GM18520 (cell line): Measurements from ENCODE around the gene NOXO1.

Source experiments
- ATAC-seq: cut with Tn5 transposase; IDR thresholded peaks from one replicate; pipeline ENCODE4 v1.9.1; 2021; ENCODE audit not compliant: unreplicated experiment

Gene NOXO1, protein sequence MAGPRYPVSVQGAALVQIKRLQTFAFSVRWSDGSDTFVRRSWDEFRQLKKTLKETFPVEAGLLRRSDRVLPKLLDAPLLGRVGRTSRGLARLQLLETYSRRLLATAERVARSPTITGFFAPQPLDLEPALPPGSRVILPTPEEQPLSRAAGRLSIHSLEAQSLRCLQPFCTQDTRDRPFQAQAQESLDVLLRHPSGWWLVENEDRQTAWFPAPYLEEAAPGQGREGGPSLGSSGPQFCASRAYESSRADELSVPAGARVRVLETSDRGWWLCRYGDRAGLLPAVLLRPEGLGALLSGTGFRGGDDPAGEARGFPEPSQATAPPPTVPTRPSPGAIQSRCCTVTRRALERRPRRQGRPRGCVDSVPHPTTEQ

DNA sequence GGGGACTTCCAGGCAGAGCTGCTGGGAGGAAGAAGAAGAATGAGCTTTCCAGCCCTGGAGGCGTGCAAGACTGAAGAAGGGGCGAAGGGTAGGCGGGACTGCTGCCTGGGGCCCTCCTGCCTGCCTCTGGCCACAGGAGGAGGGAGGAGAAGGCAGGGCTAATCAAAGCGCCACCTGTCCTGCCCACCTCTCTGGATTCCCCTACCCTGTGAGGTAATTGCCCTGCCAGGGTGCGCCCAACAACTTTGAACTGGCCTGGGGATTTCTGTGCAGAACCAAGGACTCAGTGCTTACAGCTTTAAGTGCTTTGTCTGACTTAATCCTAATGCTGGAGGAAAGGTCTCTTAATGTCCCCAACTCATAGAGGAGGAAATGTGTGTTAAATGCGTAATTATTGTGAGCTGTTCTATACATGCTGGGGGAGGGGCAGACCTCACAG, at the start of gene NOXO1:
NOXO1 (minus strand) TSS at position 72 of the 439 bp plus-strand sequence. CDS start 290 bp downstream, outside the sequence.
- ATAC-seq, result no peak

DNA sequence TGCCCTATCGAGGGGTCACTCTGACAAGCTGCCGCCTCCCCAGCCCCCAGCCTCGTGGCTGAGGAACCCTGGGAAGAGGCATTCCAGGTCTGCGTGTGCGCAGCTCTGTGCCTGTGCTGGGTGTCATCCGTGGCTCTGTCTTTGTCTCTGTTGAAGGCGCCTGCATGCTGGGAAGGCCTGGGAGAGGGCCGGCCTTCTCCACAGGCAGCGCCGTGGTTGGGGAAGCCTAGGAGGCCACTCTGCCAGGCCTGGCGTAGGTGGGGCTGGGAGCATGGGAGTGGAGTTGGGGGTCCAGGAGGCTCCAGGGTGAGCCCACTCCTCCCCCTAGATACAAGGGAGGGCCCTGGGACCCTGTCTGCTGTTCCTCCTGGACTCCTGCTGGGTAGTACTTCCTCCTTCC, 48.8 kb upstream of the NOXO1 start:
- ATAC-seq, result no peak

DNA sequence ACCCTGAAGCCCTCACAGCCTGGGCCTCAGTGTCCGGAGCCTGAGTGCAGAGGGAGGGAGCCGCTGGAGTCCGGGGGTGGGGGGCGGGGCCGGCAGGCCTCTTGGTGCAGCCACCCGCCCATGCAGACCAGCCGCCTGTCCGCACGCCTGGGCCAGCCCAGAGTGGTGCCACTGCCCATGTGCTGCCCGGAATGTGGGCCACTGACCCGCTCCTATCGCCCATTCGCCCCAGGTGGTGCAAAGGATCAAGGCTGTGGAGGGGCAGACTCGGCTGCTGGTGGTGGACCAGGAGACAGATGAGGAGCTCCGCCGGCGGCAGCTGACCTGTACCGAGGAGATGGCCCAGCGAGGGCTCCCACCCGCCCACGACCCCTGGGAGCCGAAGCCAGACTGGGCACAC, 48.1 kb upstream of the NOXO1 start:
- no peak for ATAC-seq

DNA sequence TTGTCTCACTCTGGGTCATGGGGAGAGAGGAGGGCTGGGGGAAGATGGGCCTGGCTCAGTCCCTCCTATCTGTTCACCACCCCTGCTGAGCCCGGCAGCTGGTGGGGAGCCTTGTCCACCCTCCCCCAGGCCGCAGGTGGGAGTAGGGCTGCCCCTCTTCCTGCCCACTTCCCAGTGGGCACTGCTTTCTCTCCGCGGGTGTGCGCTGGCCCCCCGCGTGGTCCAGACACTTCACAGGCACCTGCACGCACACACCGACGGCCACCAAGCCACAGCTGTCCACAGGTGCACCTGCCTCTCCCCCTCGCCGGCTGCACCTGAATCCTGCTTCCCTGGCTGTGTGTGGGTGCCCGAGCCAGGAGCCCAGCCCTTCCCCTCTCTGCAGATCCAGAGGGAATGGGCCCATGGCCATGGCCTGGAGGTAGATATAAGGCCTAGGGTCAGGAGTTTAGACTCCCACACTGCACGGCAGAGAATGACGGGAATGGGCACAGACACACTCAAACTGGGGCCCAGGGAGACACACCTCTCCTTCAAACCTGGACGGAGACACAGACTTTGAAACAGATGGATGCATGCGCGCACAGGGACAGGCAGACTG, 47.5 kb upstream of the NOXO1 start:
- ATAC-seq, result no peak

DNA sequence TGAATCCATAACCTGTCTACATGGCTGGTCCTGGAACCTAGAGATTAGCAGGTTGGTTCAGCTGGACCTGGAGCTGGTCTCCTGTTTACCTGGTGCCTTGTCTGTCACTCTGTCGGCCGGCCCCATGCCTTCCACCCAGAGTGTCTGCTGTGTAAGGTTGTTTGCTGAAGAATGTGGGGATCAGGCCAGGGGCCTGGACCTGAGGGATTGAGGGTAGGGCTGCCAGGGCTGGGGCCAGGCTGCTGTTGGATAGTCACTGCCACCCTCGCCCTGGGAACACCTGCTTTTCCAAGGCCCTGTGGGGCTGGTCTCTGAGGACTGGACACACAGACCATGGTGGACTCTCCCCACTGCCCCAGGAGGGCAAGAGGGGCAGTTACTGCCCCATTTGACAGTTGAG, 46.9 kb upstream of the NOXO1 start:
- no peak for ATAC-seq

DNA sequence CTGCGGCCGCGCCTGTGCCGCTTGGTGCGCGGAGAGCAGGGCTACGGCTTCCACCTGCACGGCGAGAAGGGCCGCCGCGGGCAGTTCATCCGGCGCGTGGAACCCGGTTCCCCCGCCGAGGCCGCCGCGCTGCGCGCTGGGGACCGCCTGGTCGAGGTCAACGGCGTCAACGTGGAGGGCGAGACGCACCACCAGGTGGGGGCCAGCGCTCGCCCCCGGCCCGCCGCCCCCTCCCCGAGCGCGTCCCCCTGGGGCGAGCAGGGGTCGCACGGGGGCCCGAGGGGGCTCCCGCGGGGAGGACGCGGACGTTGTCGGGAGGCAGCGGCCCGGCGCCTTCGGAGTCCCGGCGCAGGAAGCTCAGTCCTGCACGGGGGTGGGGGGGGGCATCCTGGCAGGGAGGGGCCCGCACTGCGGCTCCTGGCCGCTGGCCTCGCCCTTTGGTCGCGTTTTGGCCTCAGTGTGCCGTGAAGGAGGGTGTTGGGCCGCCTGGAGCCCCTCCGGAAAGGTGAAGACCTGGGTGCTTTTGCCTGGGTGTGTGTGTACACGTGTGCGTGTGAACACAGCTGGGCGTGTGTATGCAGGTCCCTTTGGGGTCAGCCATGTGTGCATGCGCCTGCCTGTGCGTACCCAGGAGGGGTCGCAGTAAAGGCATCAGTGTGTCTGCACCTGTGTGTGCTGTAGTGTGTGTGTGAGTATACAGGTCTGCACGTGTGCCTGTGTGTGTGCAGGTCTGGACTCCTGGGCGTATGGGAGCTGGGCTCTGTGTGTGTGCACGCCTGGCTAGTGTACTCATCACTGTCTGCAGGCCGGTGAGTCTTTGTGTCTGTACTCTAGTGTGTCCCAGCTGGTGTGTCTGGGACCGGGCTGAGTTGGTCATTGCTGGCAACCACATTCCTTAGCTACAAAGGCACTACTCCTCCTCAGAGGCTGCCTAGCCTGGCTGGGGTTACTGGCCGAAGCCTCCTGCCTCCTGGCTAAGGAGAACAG, 46.0 kb upstream of the NOXO1 start:
- no peak for ATAC-seq

DNA sequence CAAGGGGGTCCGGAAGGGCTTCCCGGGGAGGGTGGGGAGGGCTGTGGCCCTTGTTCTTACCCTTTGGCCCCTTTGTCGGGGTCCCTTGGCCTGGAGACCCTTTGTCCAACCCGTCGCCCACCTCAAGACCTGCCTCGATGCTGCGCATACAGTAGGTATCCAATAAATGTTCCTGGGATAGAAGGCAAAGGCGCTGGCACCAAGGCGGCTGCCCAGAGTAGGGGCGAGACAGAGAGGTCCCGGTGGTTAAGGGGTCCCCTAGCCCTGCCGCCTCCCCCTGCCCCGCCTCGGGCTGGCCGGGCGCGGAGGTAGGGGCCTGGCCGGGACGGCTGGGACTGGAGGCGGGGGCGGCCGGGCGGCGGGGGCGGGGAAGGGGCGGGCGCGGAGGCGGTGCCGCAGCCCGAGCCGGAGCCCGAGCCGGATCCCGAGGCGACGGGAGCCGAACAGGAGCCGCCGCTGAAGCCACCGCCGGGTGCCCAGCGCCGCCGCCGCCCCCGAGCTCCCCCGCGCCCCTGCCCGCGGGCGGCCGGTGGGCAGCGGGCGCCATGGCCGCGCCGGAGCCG, 45.3 kb upstream of the NOXO1 start, which contains the start of gene NHERF2:
NHERF2 (plus strand) TSS at position 442 of the 563 bp plus-strand sequence; CDS start at position 546, 104 bp downstream.
- no peak for ATAC-seq

DNA sequence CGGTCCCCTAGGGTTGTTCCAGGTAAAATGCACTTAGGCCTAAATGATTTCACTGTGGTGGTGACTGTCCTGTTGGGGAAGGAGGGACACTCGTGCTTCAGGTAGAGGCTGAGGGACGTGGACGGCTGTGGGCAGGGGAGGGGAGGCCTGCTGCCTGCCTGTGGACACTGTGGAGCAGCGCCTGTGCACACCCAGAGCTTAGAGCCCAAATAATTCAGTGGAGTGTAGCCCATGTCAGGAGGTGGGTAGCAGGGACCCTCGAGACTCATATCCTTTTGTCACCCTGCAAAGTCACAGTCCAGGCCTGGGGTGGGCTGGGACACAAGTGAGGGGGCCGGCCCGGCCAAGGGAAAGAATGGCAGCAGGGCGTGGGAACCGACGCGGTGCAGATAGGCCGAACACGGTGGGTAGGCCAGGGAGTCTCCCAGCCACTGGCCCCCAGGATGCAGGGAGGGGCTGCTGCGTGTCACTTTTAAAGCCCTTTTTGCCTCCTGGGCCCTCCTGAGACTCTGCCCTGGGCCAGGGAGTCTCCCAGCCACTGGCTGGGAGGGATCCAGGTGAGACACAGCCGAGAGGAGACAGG, 44.7 kb upstream of the NOXO1 start:
- ATAC-seq, result no peak

DNA sequence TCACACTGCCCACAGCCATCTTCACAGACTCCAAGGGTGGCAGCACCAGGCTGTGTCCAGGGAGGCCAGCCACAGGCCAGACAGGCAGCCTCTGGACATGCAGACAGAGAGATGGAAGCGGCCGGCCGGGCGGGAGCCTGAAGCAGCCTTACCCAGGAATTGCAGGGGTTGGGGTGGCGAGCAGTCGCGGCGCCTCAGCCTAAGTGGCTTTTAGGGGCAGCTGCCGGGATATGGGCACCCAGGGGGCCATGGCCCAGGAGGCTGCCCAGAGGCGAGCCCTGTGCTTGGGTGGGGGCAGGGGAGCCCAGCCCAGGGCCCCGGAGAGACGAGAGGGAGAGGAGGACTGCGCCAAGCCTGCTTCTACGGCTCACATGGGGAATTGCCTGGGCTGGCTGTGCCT, 44.0 kb upstream of the NOXO1 start:
- ATAC-seq, result no peak

DNA sequence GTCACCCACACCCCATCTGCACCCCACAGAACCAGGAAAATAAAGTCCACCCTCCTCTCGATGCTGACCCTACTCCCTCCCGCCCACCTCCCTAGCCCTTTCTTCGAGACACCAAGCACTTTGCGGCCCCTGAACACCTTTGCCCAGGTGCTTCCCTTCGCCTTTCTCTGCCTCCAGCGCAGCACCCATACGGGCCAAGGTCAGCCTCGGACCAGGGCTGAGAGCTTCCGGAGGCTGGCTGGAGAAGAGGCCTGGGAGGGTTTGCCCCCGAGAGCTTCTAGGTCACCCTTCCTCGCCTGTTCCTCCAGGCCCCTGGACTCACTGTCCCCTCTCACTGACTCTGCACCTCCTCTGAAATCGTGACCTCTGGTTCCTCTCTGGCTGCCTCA, 42.8 kb upstream of the NOXO1 start:
- ATAC-seq, result no peak

DNA sequence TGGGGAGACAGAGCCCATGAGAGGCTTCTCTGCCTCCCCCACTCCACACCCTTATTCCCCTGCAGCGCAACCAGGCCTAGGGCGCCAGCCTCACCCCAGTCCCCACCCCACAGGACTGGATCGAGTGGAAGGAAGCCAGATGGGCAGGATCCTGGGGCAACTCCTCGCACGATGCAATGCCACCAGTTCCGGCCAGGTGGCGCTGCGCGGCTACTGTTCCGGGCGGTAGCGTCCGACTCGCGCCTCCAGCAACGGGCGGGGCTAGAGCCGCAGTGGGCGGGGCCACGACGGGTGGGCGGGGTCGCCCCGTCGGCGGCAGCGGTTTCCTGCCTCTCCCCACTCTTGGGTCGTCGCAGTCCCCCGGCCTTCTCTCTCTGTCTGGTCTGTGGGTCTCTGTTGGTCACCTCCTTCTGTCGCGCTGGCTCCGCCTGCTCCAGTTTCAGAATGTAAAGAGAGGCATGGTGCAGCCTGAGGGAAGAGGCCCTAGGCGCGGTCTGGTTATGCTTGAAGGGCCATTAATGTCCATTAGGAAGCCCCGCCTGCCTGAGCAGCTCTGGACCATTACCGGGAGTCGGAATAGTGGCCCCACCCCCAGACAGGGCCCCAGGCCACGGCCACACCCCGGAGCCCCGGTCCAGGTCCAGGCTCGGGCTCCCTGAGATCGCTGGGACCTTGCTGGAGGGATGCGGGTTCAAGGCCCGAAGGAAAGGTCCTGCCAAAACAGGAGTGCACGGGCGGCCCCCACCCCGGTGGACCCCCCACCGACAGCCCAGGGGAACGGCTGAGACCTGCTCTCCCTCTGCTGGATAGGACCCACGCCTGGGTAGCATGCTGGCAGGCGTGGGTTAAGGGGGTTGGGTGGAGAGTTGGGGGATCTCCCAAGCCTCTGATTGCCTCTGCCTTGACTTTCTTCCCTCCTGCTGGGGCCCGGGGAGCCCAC, 42.1 kb upstream of the NOXO1 start:
- peak; percentile 78 for ATAC-seq

DNA sequence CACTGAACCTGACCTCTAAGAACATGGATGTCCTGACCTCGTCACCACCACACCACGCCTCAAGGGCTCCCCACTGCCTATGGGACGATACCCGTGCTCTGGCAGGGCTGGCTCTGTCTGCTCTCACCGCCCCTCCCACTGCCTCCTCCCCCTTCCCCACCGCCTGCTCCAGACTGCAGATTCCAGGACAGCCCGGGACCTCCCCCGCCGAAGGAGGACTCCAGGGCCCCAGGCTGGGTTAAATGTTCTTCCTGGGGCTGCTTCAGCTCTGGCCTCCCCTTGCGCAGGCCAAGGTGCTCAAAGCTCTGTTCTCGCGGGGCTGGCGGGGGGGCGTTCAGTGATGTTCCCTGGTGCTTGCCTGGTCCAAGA, 41.4 kb upstream of the NOXO1 start:
- ATAC-seq, result no peak

DNA sequence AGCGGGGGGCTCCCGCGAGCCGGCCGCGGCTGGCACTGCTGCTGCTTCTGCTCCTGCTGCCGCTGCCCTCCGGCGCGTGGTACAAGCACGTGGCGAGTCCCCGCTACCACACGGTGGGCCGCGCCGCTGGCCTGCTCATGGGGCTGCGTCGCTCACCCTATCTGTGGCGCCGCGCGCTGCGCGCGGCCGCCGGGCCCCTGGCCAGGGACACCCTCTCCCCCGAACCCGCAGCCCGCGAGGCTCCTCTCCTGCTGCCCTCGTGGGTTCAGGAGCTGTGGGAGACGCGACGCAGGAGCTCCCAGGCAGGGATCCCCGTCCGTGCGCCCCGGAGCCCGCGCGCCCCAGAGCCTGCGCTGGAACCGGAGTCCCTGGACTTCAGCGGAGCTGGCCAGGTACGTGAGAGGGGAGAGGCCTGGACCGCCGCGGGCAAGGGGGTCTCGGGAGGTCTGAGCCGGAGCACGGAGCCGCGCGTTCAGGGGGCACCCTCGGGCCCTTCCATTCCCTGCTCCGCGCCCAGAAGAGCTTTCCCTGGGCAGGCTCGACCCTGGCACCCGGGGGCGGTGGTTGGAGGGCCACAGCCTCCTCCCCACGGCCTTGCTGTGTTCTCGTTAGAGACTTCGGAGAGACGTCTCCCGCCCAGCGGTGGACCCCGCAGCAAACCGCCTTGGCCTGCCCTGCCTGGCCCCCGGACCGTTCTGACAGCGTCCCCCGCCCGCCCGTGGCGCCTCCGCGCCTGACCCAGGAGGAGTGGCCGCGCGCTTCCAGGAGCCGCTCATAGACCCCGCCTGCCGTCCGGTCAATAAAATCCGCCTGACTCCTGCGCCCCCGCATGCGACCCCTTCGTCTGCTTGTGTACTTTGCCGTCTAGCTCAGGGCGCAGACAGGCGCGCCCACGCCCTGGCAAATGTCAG, 38.9 kb upstream of the NOXO1 start:
- ATAC-seq, result no peak

DNA sequence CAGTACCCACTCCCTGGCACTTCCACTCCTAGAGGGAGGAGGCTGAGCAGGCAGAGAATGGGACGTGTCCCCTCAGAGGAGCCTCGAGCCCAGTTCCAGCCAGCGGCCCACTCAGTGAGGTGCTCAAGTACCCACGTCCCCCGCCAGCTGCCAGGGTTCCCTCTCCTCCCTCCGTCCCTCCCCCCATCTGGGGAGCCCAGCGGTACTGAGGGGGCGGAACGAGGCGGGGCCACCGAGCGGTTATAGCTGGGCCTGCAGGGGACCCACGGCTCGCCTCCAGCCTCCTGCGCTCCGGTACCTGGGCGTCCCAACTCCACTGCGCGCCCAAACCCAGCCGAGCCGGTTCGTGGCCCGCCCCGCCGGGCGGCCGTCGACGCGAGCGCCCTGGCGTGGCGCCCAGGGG, 38.2 kb upstream of the NOXO1 start, which contains the start of gene NPW:
NPW (plus strand) TSS at position 268 of the 403 bp plus-strand sequence.
- ATAC-seq, result no peak

DNA sequence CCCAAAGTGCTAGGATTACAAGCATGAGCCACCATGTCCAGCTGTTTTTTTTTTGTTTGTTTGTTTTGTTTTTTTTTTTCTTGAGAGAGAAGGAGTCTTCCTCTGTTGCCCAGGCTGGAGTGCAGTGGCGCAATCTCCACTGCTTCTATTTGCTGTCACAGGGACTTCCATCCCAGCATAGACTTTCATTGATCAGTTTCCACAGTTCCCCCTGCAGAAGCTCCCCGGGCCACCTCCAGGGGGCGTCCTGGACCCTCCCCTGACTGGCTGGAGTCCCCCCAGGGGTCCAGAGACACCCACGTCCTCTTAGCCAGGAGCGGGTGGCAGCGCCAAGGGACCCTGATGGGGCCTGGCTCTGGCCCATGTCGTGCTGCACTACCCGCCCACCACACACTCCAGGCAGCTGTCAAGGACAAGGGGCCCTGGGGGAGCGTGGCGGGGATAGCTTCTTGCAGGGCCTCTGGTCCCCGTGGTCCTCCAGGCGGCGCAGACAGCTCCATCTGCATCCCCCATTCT, 35.2 kb upstream of the NOXO1 start:
- no peak for ATAC-seq

DNA sequence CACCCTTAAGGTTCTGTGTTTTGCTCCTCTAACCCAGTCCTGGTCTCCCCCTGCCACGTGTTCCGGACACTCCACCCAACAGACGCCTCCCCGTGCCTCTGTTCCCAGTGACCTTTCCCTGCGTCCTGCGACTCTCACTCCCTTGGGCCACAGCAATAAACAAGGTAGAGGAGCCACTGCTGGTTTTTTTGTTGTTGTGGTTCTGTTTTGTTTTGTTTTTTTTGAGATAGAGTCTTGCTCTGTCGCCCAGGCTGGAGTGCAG, 34.6 kb upstream of the NOXO1 start:
- no peak for ATAC-seq

DNA sequence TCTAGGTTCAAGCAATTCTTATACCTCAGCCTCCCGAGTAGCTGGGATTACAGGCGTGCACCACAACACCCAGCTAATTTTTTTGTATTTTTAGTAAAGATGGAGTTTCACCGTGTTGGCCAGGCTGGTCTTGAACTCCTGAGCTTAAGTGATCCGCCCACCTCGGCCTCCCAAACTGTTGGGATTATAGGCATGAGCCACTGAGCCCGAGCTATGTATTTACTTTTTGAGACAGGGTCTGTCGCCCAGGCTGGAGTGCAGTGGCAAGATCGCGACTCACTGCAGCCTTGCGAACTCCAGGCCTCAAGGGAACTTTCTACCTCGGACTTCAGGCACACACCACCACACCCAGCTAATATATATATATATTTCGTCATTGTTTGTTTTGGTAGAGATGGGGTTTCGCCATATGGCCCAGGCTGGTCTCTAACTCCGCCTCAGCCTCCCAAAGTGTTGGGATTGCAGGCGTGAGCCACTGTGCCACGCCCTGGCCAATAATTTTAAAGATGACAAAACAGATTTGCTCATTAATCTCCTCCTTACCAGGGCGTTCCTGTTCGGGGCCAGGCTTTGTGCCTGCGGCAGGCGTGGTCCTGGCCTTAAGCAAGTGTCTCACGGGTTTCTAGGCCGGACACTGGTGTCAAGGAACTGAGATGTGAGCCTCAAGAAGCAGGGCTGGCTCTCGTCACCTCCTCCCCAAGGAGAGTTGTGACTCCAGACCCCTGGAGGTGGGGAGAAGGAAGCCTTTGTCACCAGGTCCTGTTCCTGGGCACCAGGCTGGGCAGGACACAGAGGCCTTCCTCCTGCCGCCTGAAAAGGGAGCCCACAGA, 34.1 kb upstream of the NOXO1 start:
- no peak for ATAC-seq

DNA sequence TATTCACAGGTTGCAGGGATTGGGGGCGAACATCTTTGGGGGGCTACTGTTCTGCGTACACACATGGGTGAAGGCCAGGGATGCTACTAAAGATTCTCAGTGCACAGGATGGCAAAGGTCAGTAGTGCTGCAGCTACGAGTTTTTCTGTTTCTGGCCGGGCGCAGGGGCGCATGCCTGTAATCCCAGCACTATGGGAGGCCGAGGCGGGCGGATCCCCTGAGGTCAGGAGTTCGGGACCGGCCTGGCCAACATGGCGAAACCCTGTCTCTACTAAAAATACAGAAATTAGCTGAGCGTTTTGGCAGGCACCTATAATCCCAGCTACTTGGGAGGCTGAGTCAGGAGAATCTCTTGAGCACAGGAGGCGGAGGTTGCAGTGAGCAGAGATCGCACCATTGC, 32.3 kb upstream of the NOXO1 start:
- ATAC-seq, result no peak
